ENCODE measurements around the gene ATP2A3.

GRCh38 chr17:3896968-3897235, 67.3 kb downstream of the ATP2A3 start:
- TF ChIP-seq CTCF (IDR thresholded peaks at IDR 0.05) (no peak), EZH2 (IDR thresholded peaks at IDR 0.05; ENCODE audit: borderline replicate concordance, insufficient read depth, low read depth, low read length, poor library complexity, severe bottlenecking) (no peak)
